Right lobe of liver (tissue), 6 donors: ENCODE data around the gene HECTD3. TPM values are rescaled to one million over a fixed set of nuclear protein-coding genes. Genes with fewer than 3 reads are reported as not detected.
"Not testable (repeated sequence)": the region's sequence is repeated elsewhere in the genome, so short reads cannot be mapped to it uniquely, and the experiment has no call there.

Source experiments
- ATAC-seq, 4 donors: fragments of 200-7000 bp; cut with Tn5 transposase; one replicate each; pipeline ENCODE4 v1.9.1; 2020; ENCODE audit warnings: mild to moderate bottlenecking in 4 of 4, moderate library complexity in 4 of 4
- DNase-seq, 3 donors: peaks; one replicate each; pipeline ENCODE4 v3.0.0-alpha.2; 2020
- H3K27ac ChIP-seq, 3 donors: fragments of 200-600 bp; one replicate each; pipeline ENCODE4 v1.8.0; 2022
- H3K27me3 ChIP-seq, 2 donors: fragments of 200-600 bp; one replicate each; pipeline ENCODE4 v1.8.0; 2022
- H3K36me3 ChIP-seq, 4 donors: fragments of 200-600 bp; sonication (generic) in 1 of 4; one replicate each; pipeline versions ENCODE4 v1.5.1 to v1.8.0; 2017 to 2022; ENCODE audit warnings: control low read depth in 1 of 4
- H3K4me1 ChIP-seq, 4 donors: fragments of 200-600 bp; sonication (generic) in 1 of 4; one replicate each; pipeline versions ENCODE4 v1.5.1 to v1.8.0; 2017 to 2022; ENCODE audit warnings: control low read depth in 1 of 4
- H3K4me3 ChIP-seq, 3 donors: fragments of 200-600 bp; one replicate each; pipeline ENCODE4 v1.8.0; 2022
- H3K9me3 ChIP-seq, 4 donors: fragments of 200-600 bp; sonication (generic) in 1 of 4; one replicate each; pipeline versions ENCODE4 v1.5.1 to v1.8.0; 2017 to 2022; ENCODE audit warnings: control low read depth in 1 of 4
- CTCF ChIP-seq, 4 donors: fragments of 200-600 bp in 3 of 4; fragments of 450-650 bp in 1 of 4; IDR thresholded peaks; one replicate each; pipeline versions ENCODE4 v1.5.1 to v1.8.0; 2016 to 2022; ENCODE audit warnings: antibody characterized with exemption in 4 of 4, mild to moderate bottlenecking in 2 of 4
- POLR2A ChIP-seq: fragments of 450-650 bp; IDR thresholded peaks from one replicate; pipeline ENCODE4 v1.6.1; 2017; ENCODE audit warnings: antibody characterized with exemption, mild to moderate bottlenecking
- WGBS: methylation state at CpG from one replicate; pipeline ENCODE4 v1.1.6; 2018; ENCODE audit warnings: low coverage, low lambda C conversion rate; ENCODE audit not compliant: insufficient coverage; ENCODE audit errors: missing lambda C conversion rate; 5-methylcytosine and 5-hydroxymethylcytosine counted together
- intact Hi-C, 2 donors: fragments of 100-400 bp; cut with DNase I; formaldehyde crosslinking; loops; one replicate each; pipeline versions ENCODE4 v1.11.2 to v1.14.1; 2022
- total RNA-seq, 6 experiments: library from RNA; depleted of rRNA in 2 of 6; stranded (reverse); fragments of >200 nt in 2 of 6; fragmentation: NEBNext Ultra II Directional in 3 of 6; extraction: Animal tissue kit (Norgen Biotek cat#: 25700) in 3 of 6; gene quantifications; one replicate each; pipeline versions ENCODE4 v1.1.0 to v1.2.4, GENCODE V29; 2016 to 2023
- donor health status: DM: no; HTN: yes; CAD: no.
- donor health status: DM: no; HTN: no; CAD: no.
- donor health status: DM: no; HTN: no; CAD: no.
- donor health status: DM: no; HTN: yes; CAD: no.
- donor health status: DM: no; HTN: yes; CAD: no.

Gene HECTD3
- total RNA-seq, 6 experiments from 2014 or later: 26.8 to 38.2 (median 29.1) TPM

- H3K9me3 ChIP-seq: no peaks in the 10 kb centered on the region
- no peak overlapping the region for H3K4me3 ChIP-seq
- 92% methylated on average over 6 of the region's 7 CpGs for WGBS
- ATAC-seq (no peak), DNase-seq (peak in 1 of 3 donors; percentile 20)
- no peaks in the 10 kb centered on the region for H3K27me3 ChIP-seq
- H3K4me1 ChIP-seq: no peaks in the 10 kb centered on the region
- intact Hi-C loops: no loop called here
- H3K36me3 ChIP-seq: no peaks in the 10 kb centered on the region
- TF ChIP-seq CTCF (IDR thresholded peaks at IDR 0.05) (no peak), POLR2A (no peak)
- H3K27ac ChIP-seq: no peak overlapping the region
Measured at GRCh38 chr1:44995467-44996238, 15.5 kb downstream of the HECTD3 start.

GRCh38 chr1:44994309-44994898 lies 16.7 kb downstream of the HECTD3 start:
- 67% methylated on average over 7 of the region's 7 CpGs for WGBS
- TF ChIP-seq POLR2A: no peak
- no peak for TF ChIP-seq CTCF (IDR thresholded peaks at IDR 0.05)
- ATAC-seq (no peak), DNase-seq (peak in 1 of 3 donors; percentile 28)
- H3K36me3 ChIP-seq: no peaks in the 10 kb centered on the region
- H3K27ac ChIP-seq: no peak overlapping the region
- intact Hi-C loops: no loop called here
- no peaks in the 10 kb centered on the region for H3K27me3 ChIP-seq
- no peaks in the 10 kb centered on the region for H3K9me3 ChIP-seq
- no peak overlapping the region for H3K4me3 ChIP-seq
- no peaks in the 10 kb centered on the region for H3K4me1 ChIP-seq

GRCh38 chr1:44988531-44989156 lies 22.5 kb downstream of the HECTD3 start:
- no peak for TF ChIP-seq CTCF (IDR thresholded peaks at IDR 0.05)
- no peak for TF ChIP-seq POLR2A
- DNase-seq: no peak
- intact Hi-C loops: no loop called here
- no peak for ATAC-seq
- Histone ChIP-seq H3K36me3 (no peaks in the 10 kb centered on the region), H3K4me3 (no peak overlapping the region), H3K9me3 (no peaks in the 10 kb centered on the region), H3K4me1 (peaks cover 0 to 10% (median 4%) of the 10 kb centered on the region in 4 donors), H3K27me3 (no peaks in the 10 kb centered on the region), H3K27ac (no peak overlapping the region)
- 86% methylated on average over 13 of the region's 24 CpGs for WGBS

GRCh38 chr1:44985747-44986359 lies 25.3 kb downstream of the HECTD3 start:
- DNase-seq: no peak
- intact Hi-C loops: no loop called here
- H3K27ac ChIP-seq: peak overlapping the region; percentile 51 to 66 (median 56)

GRCh38 chr1:44977372-44977771 lies 33.8 kb downstream of the HECTD3 start:
- intact Hi-C loops, H3K4me1 ChIP-seq, DNase-seq, H3K9me3 ChIP-seq, H3K27me3 ChIP-seq, ATAC-seq, H3K27ac ChIP-seq, H3K4me3 ChIP-seq: not testable (repeated sequence)
- WGBS: no CpG with 5 or more reads among the region's 4 CpGs
- peaks cover 0 to 55% (median 12%) of the 10 kb centered on the region in 4 donors for H3K36me3 ChIP-seq

More at GRCh38 chr1:44985747-44986359, 25.3 kb downstream of the HECTD3 start:
- peak; percentile 2 to 74 (median 34) for ATAC-seq
- Histone ChIP-seq H3K36me3 (peaks cover 0 to 4% (median 0%) of the 10 kb centered on the region in 4 donors), H3K4me3 (peak overlapping the region; percentile 85 to 91 (median 87)), H3K27me3 (no peaks in the 10 kb centered on the region), H3K4me1 (peaks cover 0 to 10% (median 4%) of the 10 kb centered on the region in 4 donors), H3K9me3 (no peaks in the 10 kb centered on the region)
- TF ChIP-seq CTCF (IDR thresholded peaks at IDR 0.05): no peak
- TF ChIP-seq POLR2A: no peak
- 0% methylated on average over 17 of the region's 19 CpGs for WGBS
